Ovary (tissue), 9 donors: ENCODE results near the gene FHOD3. TPM values are rescaled to one million over a fixed set of nuclear protein-coding genes. Genes with fewer than 3 reads are reported as not detected.

ENCODE experiments used
- DNase-seq, 5 donors: peaks; one replicate each; pipeline ENCODE4 v3.0.0-alpha.2; 2019 to 2020
- H3K27ac ChIP-seq, 2 donors: fragments of 200-600 bp; one replicate each; pipeline versions ENCODE4 v1.5.1 to v1.8.0; 2019 to 2022
- H3K27me3 ChIP-seq: fragments of 200-600 bp; one replicate; pipeline ENCODE4 v1.8.0; 2022
- H3K36me3 ChIP-seq: fragments of 200-600 bp; sonication (generic); one replicate; pipeline ENCODE4 v1.5.1; 2019
- H3K4me1 ChIP-seq: one replicate; pipeline ENCODE4 v1.8.1; 2013; ENCODE audit warnings: mild to moderate bottlenecking, moderate library complexity; ENCODE audit not compliant: insufficient read depth
- H3K4me3 ChIP-seq: fragments of 200-600 bp; sonication (generic); one replicate; pipeline ENCODE4 v1.5.1; 2017
- H3K9me3 ChIP-seq, 2 donors: fragments of 200-600 bp in 1 of 2; sonication (generic) in 1 of 2; one replicate each; pipeline versions ENCODE4 v1.5.1 to v1.8.1; 2013 to 2019; ENCODE audit warnings: mild to moderate bottlenecking in 1 of 2, moderate library complexity in 1 of 2
- CTCF ChIP-seq, 3 donors: fragments of 450-650 bp in 2 of 3; fragments of 200-600 bp in 1 of 3; IDR thresholded peaks; one replicate each; pipeline versions ENCODE4 v1.5.1 to v1.8.0; 2016 to 2022; ENCODE audit warnings: antibody characterized with exemption in 3 of 3, mild to moderate bottlenecking in 1 of 3
- EP300 ChIP-seq: sonication (generic); formaldehyde crosslinking; IDR thresholded peaks from one replicate; pipeline ENCODE4 v1.6.1; 2017; ENCODE audit warnings: antibody characterized with exemption
- POLR2A ChIP-seq: fragments of 450-650 bp; IDR thresholded peaks from one replicate; pipeline ENCODE4 v1.6.1; 2017; ENCODE audit warnings: antibody characterized with exemption, mild to moderate bottlenecking, moderate library complexity
- WGBS, 3 donors: extraction: QIAGEN DNeasy Blood & Tissue Kit in 1 of 3; methylation state at CpG; one replicate each; pipeline versions ENCODE4 v1.1.5 to v1.1.7; 2013 to 2017; 5-methylcytosine and 5-hydroxymethylcytosine counted together
- intact Hi-C, 4 donors: fragments of 100-400 bp; cut with DNase I; formaldehyde crosslinking; loops; one replicate each; pipeline versions ENCODE4 v1.11.0 to v1.15.1; 2022 to 2023
- polyA plus RNA-seq, 2 donors: library from polyadenylated mRNA; stranded (reverse); fragments of 200-250 nt in 1 of 2; fragments of 350-450 nt in 1 of 2; fragmentation: Illumina TruSeq in 1 of 2; extraction: RNeasy Lipid Tissue Mini Kit (QIAGEN cat#74804) in 1 of 2; gene quantifications; one replicate each; pipeline ENCODE4 v1.2.3, GENCODE V29; 2013 to 2014
- total RNA-seq, 7 donors: library from RNA; depleted of rRNA in 2 of 7; stranded (reverse); fragments of >200 nt in 2 of 7; fragmentation: NEBNext Ultra II Directional in 3 of 7; extraction: Animal tissue kit (Norgen Biotek cat#: 25700) in 3 of 7; gene quantifications; one replicate each; pipeline versions ENCODE4 v1.1.0 to v1.2.4, GENCODE V29; 2016 to 2023
- donor health status: DM: no; HTN: no; CAD: no; lungs with moderate emphysema.
- donor health status: DM: no; HTN: no; CAD: no.
- donor health status: Bipolar disorder and iron deficiency.
- donor health status: DM: yes; HTN: yes; CAD: no.
- donor health status: DM: no; HTN: no; CAD: no.
- donor health status: DM: yes; HTN: yes; CAD: no.

The FHOD3 gene
- total and polyA plus RNA-seq, 9 donors, result 3.5 to 62.5 (median 11.0) TPM

- Histone ChIP-seq H3K36me3 (no peaks in the 10 kb centered on the region), H3K4me3 (no peak overlapping the region), H3K27me3 (no peaks in the 10 kb centered on the region), H3K27ac (no peak overlapping the region), H3K4me1 (no peaks in the 10 kb centered on the region), H3K9me3 (no peaks in the 10 kb centered on the region)
- WGBS, 3 donors, result 50 to 67% (median 60%) methylated on average over 6 of the region's 6 CpGs
- TF ChIP-seq CTCF (IDR thresholded peaks at IDR 0.05) (no peak), POLR2A (no peak), EP300 (no peak)
- no peak for DNase-seq
- intact Hi-C loops, result no loop called here
Measured at GRCh38 chr18:36711813-36712444, 414.4 kb downstream of the FHOD3 start.

DNA sequence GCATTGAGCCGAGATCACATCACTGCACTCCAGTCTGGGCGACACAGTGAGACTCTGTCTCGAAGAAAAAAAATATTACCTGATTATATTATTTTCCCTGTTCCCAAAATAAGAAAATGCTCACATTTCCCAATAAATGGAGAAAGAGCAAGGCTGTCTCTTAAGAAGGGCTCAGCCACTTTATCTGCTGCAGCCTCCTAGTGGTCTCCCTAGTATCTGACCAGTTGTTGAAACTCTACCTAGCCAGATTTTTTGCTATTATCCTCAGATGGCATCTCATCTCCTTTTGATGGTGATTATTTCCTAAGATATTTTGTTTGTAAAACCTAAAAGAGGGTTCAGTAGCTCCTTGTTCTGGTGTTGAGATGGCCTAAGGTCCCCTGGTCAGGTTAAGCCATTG, 417.0 kb downstream of the FHOD3 start:
- no peak for TF ChIP-seq CTCF (IDR thresholded peaks at IDR 0.05)
- TF ChIP-seq POLR2A, result no peak
- no peak for TF ChIP-seq EP300
- intact Hi-C loops, result no loop called here
- no peak overlapping the region for H3K27ac ChIP-seq
- H3K36me3 ChIP-seq, result no peaks in the 10 kb centered on the region
- H3K27me3 ChIP-seq, result no peaks in the 10 kb centered on the region
- no peak for DNase-seq
- no peaks in the 10 kb centered on the region for H3K4me1 ChIP-seq
- no peak overlapping the region for H3K4me3 ChIP-seq
- no peaks in the 10 kb centered on the region for H3K9me3 ChIP-seq
- WGBS, 3 donors, result 97 to 98% (median 97%) methylated on average over 3 of the region's 3 CpGs

GRCh38 chr18:36717422-36718110, 420.1 kb downstream of the FHOD3 start:
- no peaks in the 10 kb centered on the region for H3K36me3 ChIP-seq
- no peak overlapping the region for H3K27ac ChIP-seq
- intact Hi-C loops, result no loop called here
- no peak for DNase-seq
- TF ChIP-seq EP300 (no peak), POLR2A (no peak), CTCF (IDR thresholded peaks at IDR 0.05) (no peak)
- 94 to 96% (median 94%) methylated on average over 12 of the region's 12 CpGs for WGBS, 3 donors
- H3K9me3 ChIP-seq, result no peaks in the 10 kb centered on the region
- H3K27me3 ChIP-seq, result no peaks in the 10 kb centered on the region
- no peaks in the 10 kb centered on the region for H3K4me1 ChIP-seq
- H3K4me3 ChIP-seq, result no peak overlapping the region

GRCh38 chr18:36718705-36719328, 421.3 kb downstream of the FHOD3 start:
- Histone ChIP-seq H3K36me3 (no peaks in the 10 kb centered on the region), H3K27ac (no peak overlapping the region), H3K9me3 (no peaks in the 10 kb centered on the region), H3K27me3 (no peaks in the 10 kb centered on the region), H3K4me1 (no peaks in the 10 kb centered on the region), H3K4me3 (no peak overlapping the region)
- intact Hi-C loops, result no loop called here
- WGBS, 3 donors, result 64 to 70% (median 65%) methylated on average over 3 of the region's 3 CpGs
- TF ChIP-seq EP300, result no peak
- TF ChIP-seq CTCF (IDR thresholded peaks at IDR 0.05), result no peak
- TF ChIP-seq POLR2A, result no peak
- no peak for DNase-seq
